Measurements from ENCODE around the gene KRTAP21-2. TPM values are rescaled to one million over a fixed set of nuclear protein-coding genes. Genes with fewer than 3 reads are reported as not detected.

KRTAP21-2 gene
- total and polyA plus RNA-seq, 4 donors = not detected

DNA sequence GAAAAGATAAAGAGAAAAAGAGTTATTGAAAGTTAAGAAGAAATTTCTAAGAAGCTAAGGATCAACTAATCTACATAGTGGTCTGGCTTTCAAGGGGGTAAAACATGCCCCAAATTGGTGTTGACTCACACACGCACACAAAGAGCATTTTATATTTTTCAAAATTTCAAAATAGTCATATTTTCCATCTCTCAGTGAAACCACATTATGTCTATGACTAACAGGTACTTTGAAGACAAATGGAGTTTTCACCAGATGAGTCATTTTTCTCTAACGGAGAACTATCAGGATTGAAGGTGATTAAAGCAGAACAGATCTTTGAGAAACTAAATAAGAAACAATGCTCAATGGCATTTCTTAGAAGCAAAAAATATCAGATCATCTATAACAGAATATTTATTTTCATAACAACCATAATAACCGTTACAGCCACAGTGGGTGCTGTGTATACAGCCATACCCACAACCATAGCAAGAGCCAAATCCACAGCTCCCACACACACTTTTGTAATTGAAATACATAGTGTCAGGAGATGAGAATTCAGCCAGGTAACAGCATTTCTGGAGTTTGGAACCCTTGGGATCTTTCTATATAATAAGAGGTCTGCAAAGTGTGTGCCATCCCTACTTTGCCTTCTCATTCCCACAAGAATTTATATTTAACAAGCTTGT lies 28.7 kb downstream of the KRTAP21-2 start, which contains the start of gene KRTAP21-3:
TSS of gene KRTAP21-3 (minus strand) at position 539 of the 671 bp plus-strand sequence. CDS start at position 521, 18 bp downstream.
- no peaks in the 10 kb centered on the region for H3K9me3 ChIP-seq (ENCODE audit: control insufficient read depth in 4 of 4, insufficient read depth in 3 of 4, low read length in 3 of 4)
- H3K9ac ChIP-seq (ENCODE audit: insufficient read depth in 1 of 2, low read length in 2 of 2) = no peak within 1 kb of the TSS
- ATAC-seq (ENCODE audit: insufficient read depth, low FRiP score) = no peak
- no peaks in the 10 kb centered on the region for H3K4me1 ChIP-seq (ENCODE audit: control insufficient read depth in 5 of 5, insufficient read depth in 5 of 5, low read length in 5 of 5)
- no peak within 1 kb of the TSS for H3K4me3 ChIP-seq
- no peaks in the 10 kb centered on the region for H3K36me3 ChIP-seq (ENCODE audit: control insufficient read depth in 4 of 4, insufficient read depth in 4 of 4, low read length in 4 of 4)
- TF ChIP-seq, protein P1, sequence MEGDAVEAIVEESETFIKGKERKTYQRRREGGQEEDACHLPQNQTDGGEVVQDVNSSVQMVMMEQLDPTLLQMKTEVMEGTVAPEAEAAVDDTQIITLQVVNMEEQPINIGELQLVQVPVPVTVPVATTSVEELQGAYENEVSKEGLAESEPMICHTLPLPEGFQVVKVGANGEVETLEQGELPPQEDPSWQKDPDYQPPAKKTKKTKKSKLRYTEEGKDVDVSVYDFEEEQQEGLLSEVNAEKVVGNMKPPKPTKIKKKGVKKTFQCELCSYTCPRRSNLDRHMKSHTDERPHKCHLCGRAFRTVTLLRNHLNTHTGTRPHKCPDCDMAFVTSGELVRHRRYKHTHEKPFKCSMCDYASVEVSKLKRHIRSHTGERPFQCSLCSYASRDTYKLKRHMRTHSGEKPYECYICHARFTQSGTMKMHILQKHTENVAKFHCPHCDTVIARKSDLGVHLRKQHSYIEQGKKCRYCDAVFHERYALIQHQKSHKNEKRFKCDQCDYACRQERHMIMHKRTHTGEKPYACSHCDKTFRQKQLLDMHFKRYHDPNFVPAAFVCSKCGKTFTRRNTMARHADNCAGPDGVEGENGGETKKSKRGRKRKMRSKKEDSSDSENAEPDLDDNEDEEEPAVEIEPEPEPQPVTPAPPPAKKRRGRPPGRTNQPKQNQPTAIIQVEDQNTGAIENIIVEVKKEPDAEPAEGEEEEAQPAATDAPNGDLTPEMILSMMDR (IDR thresholded peaks at IDR 0.05; ENCODE audit: control extremely low read depth, extremely low read depth) = no peak
- H3K27me3 ChIP-seq (ENCODE audit: control insufficient read depth in 3 of 3, insufficient read depth in 3 of 3, low read length in 2 of 3) = no peaks in the 10 kb centered on the region
- 76 to 90% methylated on average over 3 of the region's 3 CpGs for WGBS, 2 donors
- no peak within 1 kb of the TSS for H3K27ac ChIP-seq (ENCODE audit: low read depth in 1 of 2, low read length in 1 of 2)
- no peak for DNase-seq

DNA sequence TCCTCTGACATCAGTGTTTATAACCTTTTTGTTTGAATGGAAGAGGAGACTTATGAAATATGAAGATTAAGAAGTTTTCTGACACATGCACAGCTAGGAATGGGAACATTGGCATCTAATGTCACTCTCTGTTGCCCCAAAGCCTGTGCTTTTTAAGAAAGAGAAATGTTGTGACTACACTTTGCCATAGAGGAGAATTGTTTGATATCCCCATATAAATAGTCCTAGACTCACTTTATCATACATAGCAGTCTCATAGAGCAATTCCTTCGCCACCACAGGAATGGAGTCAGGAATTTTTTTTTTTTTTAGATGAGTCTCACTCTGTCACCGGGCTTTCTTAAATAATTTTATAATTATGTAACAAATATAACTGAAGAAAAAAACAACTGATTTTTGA lies 30.0 kb downstream of the KRTAP21-2 start:
- DNase-seq (no peak), ATAC-seq (ENCODE audit: insufficient read depth, low FRiP score) (no peak)
- WGBS, 2 donors = 90 to 93% methylated on average over 2 of the region's 2 CpGs
- Histone ChIP-seq H3K27ac (ENCODE audit: low read depth in 1 of 2, low read length in 1 of 2) (no peak overlapping the region), H3K9ac (ENCODE audit: insufficient read depth in 1 of 2, low read length in 2 of 2) (no peak overlapping the region), H3K27me3 (ENCODE audit: control insufficient read depth in 3 of 3, insufficient read depth in 3 of 3, low read length in 2 of 3) (no peaks in the 10 kb centered on the region), H3K9me3 (ENCODE audit: control insufficient read depth in 4 of 4, insufficient read depth in 3 of 4, low read length in 3 of 4) (peaks cover 0 to 2% (median 0%) of the 10 kb centered on the region in 4 donors), H3K4me1 (ENCODE audit: control insufficient read depth in 5 of 5, insufficient read depth in 5 of 5, low read length in 5 of 5) (no peaks in the 10 kb centered on the region), H3K36me3 (ENCODE audit: control insufficient read depth in 4 of 4, insufficient read depth in 4 of 4, low read length in 4 of 4) (no peaks in the 10 kb centered on the region), H3K4me3 (no peak overlapping the region)
- TF ChIP-seq, protein P1 (IDR thresholded peaks at IDR 0.05; ENCODE audit: control extremely low read depth, extremely low read depth) = no peak

- 84 to 89% methylated on average over 2 of the region's 2 CpGs for WGBS, 2 donors
- TF ChIP-seq, protein P1 (IDR thresholded peaks at IDR 0.05; ENCODE audit: control extremely low read depth, extremely low read depth) = no peak
- H3K9ac ChIP-seq (ENCODE audit: insufficient read depth in 1 of 2, low read length in 2 of 2) = no peak overlapping the region
- H3K4me1 ChIP-seq (ENCODE audit: control insufficient read depth in 5 of 5, insufficient read depth in 5 of 5, low read length in 5 of 5) = no peaks in the 10 kb centered on the region
- no peak overlapping the region for H3K4me3 ChIP-seq
- DNase-seq = no peak
- H3K27me3 ChIP-seq (ENCODE audit: control insufficient read depth in 3 of 3, insufficient read depth in 3 of 3, low read length in 2 of 3) = no peaks in the 10 kb centered on the region
- H3K36me3 ChIP-seq (ENCODE audit: control insufficient read depth in 4 of 4, insufficient read depth in 4 of 4, low read length in 4 of 4) = no peaks in the 10 kb centered on the region
- peaks cover 0 to 3% (median under 1%) of the 10 kb centered on the region in 4 donors for H3K9me3 ChIP-seq (ENCODE audit: control insufficient read depth in 4 of 4, insufficient read depth in 3 of 4, low read length in 3 of 4)
- no peak for ATAC-seq (ENCODE audit: insufficient read depth, low FRiP score)
- no peak overlapping the region for H3K27ac ChIP-seq (ENCODE audit: low read depth in 1 of 2, low read length in 1 of 2)
These were observed 32.1 kb downstream of the KRTAP21-2 start for GRCh38 chr21:30714946-30715345.

All from lung (tissue), 12 donors.